ENCODE measurements around the gene ABCA7.

Gene ABCA7

DNA sequence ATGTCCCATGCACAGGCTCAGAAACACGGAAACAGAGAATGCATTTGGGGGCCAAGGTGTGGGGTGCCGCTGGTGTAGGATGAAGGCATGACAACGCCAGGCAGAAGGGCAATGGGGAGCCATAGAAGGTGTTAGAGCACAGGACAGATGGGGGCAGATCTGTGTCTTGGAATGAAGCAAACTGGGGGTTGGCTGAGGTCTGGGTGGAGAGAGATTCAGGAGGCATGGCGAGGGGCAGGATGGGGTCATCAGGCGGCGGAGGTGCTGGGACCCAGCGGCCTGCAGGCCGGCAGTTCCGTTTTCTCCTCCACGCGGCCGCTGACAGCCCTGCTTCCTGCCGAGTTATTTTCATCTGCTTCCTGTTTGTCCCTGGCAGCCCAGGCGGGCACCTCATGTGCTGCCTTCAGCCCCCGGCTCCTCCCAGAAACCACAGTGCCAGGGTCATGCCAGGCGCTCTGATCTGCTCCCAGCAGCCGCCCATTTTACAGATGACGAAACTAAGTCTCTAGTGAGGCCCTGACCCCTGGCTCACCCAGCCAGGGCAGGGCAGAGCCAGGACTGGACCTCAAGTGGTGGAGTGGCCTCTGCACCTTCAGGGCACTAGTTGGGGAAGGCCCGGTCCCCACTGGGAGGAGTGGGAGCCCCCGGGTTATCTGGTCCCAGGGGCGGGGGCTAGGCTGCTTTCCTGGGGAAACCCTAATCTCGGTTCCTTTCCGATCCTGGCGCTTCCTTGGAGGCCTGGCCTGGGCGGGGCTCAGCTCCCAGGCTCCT lies 29.3 kb downstream of the ABCA7 start:
- H3K4me1 Mint-ChIP-seq (ENCODE audit: low read depth), result peaks cover 62% of the 10 kb centered on the region
- no peaks in the 10 kb centered on the region for H3K9me3 Mint-ChIP-seq
- no peaks in the 10 kb centered on the region for H3K27me3 Mint-ChIP-seq
- peak overlapping the region; percentile 97 for H3K4me3 Mint-ChIP-seq
- H3K27ac Mint-ChIP-seq, result peak overlapping the region; percentile 91
- peaks cover 67% of the 10 kb centered on the region for H3K36me3 Mint-ChIP-seq (ENCODE audit: low read depth)
- intact Hi-C loops (cut with micrococcal nuclease), result loop anchor here (2.0 to 5.0 kb wide), 3 partner anchors 30 to 47 kb away; partner anchors contain the start of genes GPX4, RNU6-2 and TMEM259

GRCh38 chr19:1070576-1070930 lies 30.6 kb downstream of the ABCA7 start:
- Mint-ChIP-seq H3K4me3 (no peak overlapping the region), H3K36me3 (ENCODE audit: low read depth) (peaks cover 75% of the 10 kb centered on the region), H3K4me1 (ENCODE audit: low read depth) (peaks cover 55% of the 10 kb centered on the region), H3K9me3 (no peaks in the 10 kb centered on the region), H3K27ac (no peak overlapping the region), H3K27me3 (no peaks in the 10 kb centered on the region)
- intact Hi-C loops (cut with micrococcal nuclease), result no loop called here

- peaks cover 55% of the 10 kb centered on the region for H3K4me1 Mint-ChIP-seq (ENCODE audit: low read depth)
- H3K9me3 Mint-ChIP-seq, result no peaks in the 10 kb centered on the region
- peak overlapping the region; percentile 50 for H3K27ac Mint-ChIP-seq
- no peaks in the 10 kb centered on the region for H3K27me3 Mint-ChIP-seq
- intact Hi-C loops (cut with micrococcal nuclease), result no loop called here
- no peak overlapping the region for H3K4me3 Mint-ChIP-seq
- peaks cover 81% of the 10 kb centered on the region for H3K36me3 Mint-ChIP-seq (ENCODE audit: low read depth)
These were observed 31.3 kb downstream of the ABCA7 start for GRCh38 chr19:1070931-1071791.

DNA sequence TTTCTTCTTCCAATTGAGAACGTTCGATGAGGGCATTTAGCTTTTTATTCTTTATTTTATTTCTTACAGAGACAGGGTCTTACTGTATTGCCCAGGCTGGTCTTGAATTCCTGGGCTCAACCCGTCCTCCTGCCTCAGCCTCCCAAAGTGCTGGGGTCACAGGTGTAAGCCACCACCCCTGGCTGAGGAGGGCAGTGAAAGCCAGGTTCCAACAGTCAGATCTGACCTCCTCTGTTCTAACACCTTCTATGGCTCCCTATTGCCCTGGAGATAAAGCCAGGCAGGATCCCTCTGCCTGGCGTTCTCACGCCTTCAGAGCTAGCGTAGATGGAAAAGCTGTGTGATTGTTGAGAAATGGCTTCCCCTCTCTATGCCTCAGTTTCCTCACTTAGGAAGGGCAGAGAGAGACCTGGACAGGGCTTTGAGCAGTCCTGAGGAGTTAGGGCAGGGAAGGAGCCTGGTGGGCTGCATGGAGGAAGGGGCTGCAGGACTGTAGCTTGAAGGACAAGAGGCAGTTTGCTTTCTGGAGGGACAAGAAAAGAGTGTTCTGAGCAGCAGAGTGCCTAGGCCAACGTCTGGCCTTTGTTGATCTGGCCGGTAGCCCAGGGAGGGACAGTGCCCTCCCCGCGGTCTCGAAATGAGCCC lies 32.6 kb downstream of the ABCA7 start:
- peaks cover 65% of the 10 kb centered on the region for H3K4me1 Mint-ChIP-seq (ENCODE audit: low read depth)
- H3K4me3 Mint-ChIP-seq, result no peak overlapping the region
- no peaks in the 10 kb centered on the region for H3K9me3 Mint-ChIP-seq
- intact Hi-C loops (cut with micrococcal nuclease), result no loop called here
- H3K36me3 Mint-ChIP-seq (ENCODE audit: low read depth), result peaks cover 92% of the 10 kb centered on the region
- no peaks in the 10 kb centered on the region for H3K27me3 Mint-ChIP-seq
- peak overlapping the region; percentile 50 for H3K27ac Mint-ChIP-seq

DNA sequence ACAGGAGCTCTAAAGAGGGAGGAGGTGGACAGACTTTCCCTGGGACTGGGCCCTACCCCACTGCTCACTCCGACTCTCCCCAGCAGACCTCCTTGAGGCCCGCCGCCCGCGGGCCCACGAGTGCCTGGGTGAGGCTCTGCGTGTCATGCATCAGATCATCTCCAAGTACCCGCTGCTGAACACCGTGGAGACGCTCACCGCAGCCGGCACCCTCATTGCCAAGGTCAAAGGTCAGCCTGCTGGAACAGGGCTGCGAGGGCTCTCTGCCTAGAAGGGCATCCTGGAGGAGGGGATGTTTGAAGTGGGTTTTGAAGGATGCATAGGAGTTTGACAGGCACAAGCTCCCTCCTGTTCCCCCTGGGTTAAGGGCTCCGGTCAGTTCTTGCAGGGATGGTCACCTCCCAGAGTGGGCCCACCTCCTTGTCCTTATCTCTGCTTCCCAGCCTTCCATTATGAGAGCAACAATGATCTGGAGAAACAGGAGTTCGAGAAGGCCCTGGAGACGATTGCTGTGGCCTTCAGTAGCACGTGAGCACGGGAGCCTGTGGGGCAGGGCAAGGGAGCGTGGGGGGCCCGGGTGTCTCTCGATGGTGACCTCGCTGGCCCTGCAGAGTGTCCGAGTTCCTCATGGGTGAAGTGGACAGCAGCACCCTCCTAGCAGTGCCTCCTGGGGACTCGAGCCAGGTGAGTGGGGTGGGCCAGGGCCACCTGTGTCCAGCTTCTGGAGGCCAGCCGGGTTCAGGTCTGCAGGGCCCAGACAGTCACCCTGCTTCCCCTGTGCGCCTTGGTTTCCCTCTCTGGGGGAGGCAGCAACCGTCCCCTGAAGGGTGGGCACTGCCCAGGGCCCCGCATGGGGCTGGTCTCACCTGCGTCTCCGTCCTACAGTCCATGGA lies 33.4 kb downstream of the ABCA7 start:
- intact Hi-C loops (cut with micrococcal nuclease), result no loop called here
- Mint-ChIP-seq H3K4me1 (ENCODE audit: low read depth) (peaks cover 68% of the 10 kb centered on the region), H3K9me3 (no peaks in the 10 kb centered on the region), H3K36me3 (ENCODE audit: low read depth) (peaks cover 92% of the 10 kb centered on the region), H3K4me3 (peak overlapping the region; percentile 54), H3K27ac (peak overlapping the region; percentile 71), H3K27me3 (no peaks in the 10 kb centered on the region)

GRCh38 chr19:1073956-1074517 lies 34.1 kb downstream of the ABCA7 start:
- no peaks in the 10 kb centered on the region for H3K9me3 Mint-ChIP-seq
- H3K36me3 Mint-ChIP-seq (ENCODE audit: low read depth), result peaks cover 92% of the 10 kb centered on the region
- intact Hi-C loops (cut with micrococcal nuclease), result no loop called here
- peaks cover 61% of the 10 kb centered on the region for H3K4me1 Mint-ChIP-seq (ENCODE audit: low read depth)
- peak overlapping the region; percentile 54 for H3K4me3 Mint-ChIP-seq
- H3K27me3 Mint-ChIP-seq, result no peaks in the 10 kb centered on the region
- H3K27ac Mint-ChIP-seq, result peak overlapping the region; percentile 71

- H3K27ac Mint-ChIP-seq, result peak overlapping the region; percentile 84
- peaks cover 92% of the 10 kb centered on the region for H3K36me3 Mint-ChIP-seq (ENCODE audit: low read depth)
- peaks cover 57% of the 10 kb centered on the region for H3K4me1 Mint-ChIP-seq (ENCODE audit: low read depth)
These were observed 34.8 kb downstream of the ABCA7 start for GRCh38 chr19:1074544-1075283.

DNA sequence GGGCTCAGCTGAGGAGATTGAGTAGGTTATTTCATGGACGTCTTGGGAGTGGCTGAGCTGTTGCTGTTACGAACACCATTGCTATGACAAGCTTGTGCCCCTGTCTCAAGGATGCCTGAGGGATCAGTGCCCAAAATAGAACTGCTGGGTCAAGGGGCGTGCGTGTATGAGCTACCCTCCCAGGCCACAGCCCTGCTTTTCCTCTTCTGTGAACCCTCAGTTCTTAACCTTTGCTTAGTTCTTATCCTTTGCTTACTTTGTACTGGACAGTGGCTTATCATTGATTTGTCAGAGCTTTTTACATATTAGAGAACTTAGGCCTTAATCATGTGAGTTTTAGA lies 36.1 kb downstream of the ABCA7 start:
- intact Hi-C loops (cut with micrococcal nuclease), result no loop called here
- Mint-ChIP-seq H3K4me3 (peak overlapping the region; percentile 40), H3K27me3 (no peaks in the 10 kb centered on the region), H3K27ac (peak overlapping the region; percentile 84), H3K9me3 (no peaks in the 10 kb centered on the region), H3K4me1 (ENCODE audit: low read depth) (peaks cover 70% of the 10 kb centered on the region), H3K36me3 (ENCODE audit: low read depth) (peaks cover 92% of the 10 kb centered on the region)

More at GRCh38 chr19:1074544-1075283, 34.8 kb downstream of the ABCA7 start:
- Mint-ChIP-seq H3K27me3 (no peaks in the 10 kb centered on the region), H3K9me3 (no peaks in the 10 kb centered on the region), H3K4me3 (peak overlapping the region; percentile 54)
- intact Hi-C loops (cut with micrococcal nuclease), result no loop called here

- Mint-ChIP-seq H3K4me3 (peak overlapping the region; percentile 74), H3K27me3 (no peaks in the 10 kb centered on the region), H3K27ac (peak overlapping the region; percentile 84), H3K4me1 (ENCODE audit: low read depth) (peaks cover 75% of the 10 kb centered on the region), H3K36me3 (ENCODE audit: low read depth) (peaks cover 94% of the 10 kb centered on the region), H3K9me3 (no peaks in the 10 kb centered on the region)
- intact Hi-C loops (cut with micrococcal nuclease), result no loop called here
These were observed 37.0 kb downstream of the ABCA7 start for GRCh38 chr19:1076951-1077350.

DNA sequence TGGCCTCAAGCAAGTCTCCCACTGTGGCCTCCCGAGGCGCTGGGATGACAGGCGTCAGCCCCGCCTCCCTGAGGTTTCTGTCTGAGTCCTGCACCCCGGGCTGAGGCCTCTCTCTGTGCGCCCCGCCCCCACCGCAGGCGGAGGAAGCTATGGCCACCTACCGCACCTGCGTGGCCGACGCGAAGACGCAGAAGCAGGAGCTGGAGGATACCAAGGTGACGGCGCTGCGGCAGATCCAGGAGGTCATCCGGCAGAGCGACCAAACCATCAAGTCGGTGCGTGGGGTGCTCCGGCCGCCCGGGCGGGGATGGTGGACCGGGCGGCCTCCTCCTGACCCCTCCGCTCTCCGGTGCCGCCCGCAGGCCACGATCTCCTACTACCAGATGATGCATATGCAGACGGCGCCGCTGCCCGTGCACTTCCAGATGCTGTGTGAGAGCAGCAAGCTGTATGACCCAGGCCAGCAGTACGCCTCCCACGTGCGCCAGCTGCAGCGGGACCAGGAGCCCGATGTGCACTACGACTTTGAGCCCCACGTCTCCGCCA lies 39.7 kb downstream of the ABCA7 start:
- Mint-ChIP-seq H3K27me3 (no peaks in the 10 kb centered on the region), H3K27ac (peak overlapping the region; percentile 81), H3K4me1 (ENCODE audit: low read depth) (peaks cover 68% of the 10 kb centered on the region), H3K4me3 (peak overlapping the region; percentile 45), H3K9me3 (no peaks in the 10 kb centered on the region), H3K36me3 (ENCODE audit: low read depth) (peaks cover 96% of the 10 kb centered on the region)
- intact Hi-C loops (cut with micrococcal nuclease), result no loop called here

- H3K4me1 Mint-ChIP-seq (ENCODE audit: low read depth), result peaks cover 73% of the 10 kb centered on the region
- H3K27me3 Mint-ChIP-seq, result no peaks in the 10 kb centered on the region
- H3K36me3 Mint-ChIP-seq (ENCODE audit: low read depth), result peaks cover 100% of the 10 kb centered on the region
- no peak overlapping the region for H3K4me3 Mint-ChIP-seq
- peak overlapping the region; percentile 81 for H3K27ac Mint-ChIP-seq
- intact Hi-C loops (cut with micrococcal nuclease), result no loop called here
- no peaks in the 10 kb centered on the region for H3K9me3 Mint-ChIP-seq
These were observed 40.7 kb downstream of the ABCA7 start for GRCh38 chr19:1080360-1081161.
